Stimulated activated CD8-positive, alpha-beta memory T cell treated with anti-CD3 and anti-CD28 coated beads, Interleukin-2, amount 100 ng/mL, for 48 hours (primary cell): ENCODE data around the gene MRPS34.
"Not testable (repeated sequence)": the region's sequence is repeated elsewhere in the genome, so short reads cannot be mapped to it uniquely, and the experiment has no call there.

Experiments
- DNase-seq, 2 donors: peaks; one replicate each; pipeline ENCODE4 v3.0.0-alpha.2; 2020; ENCODE audit warnings: low read depth in 2 of 2

The MRPS34 gene

GRCh38 chr16:1752853-1753252, 20.1 kb downstream of the MRPS34 start:
- DNase-seq = no peak

GRCh38 chr16:1751946-1752345, 21.0 kb downstream of the MRPS34 start:
- no peak for DNase-seq

GRCh38 chr16:1749152-1750117, 23.5 kb downstream of the MRPS34 start:
- no peak for DNase-seq

- DNase-seq = no peak
Observed at GRCh38 chr16:1747934-1748333, 25.0 kb downstream of the MRPS34 start.

- DNase-seq = no peak
Observed at GRCh38 chr16:1746693-1747195, 26.2 kb downstream of the MRPS34 start.

- no peak for DNase-seq
Observed at GRCh38 chr16:1745900-1746692, 26.8 kb downstream of the MRPS34 start.

- DNase-seq = no peak
Observed at GRCh38 chr16:1745181-1745899, 27.6 kb downstream of the MRPS34 start.

GRCh38 chr16:1744338-1744840, 28.5 kb downstream of the MRPS34 start:
- DNase-seq = no peak

- no peak for DNase-seq
Observed at GRCh38 chr16:1743376-1744337, 29.3 kb downstream of the MRPS34 start.

GRCh38 chr16:1741553-1742165, 31.3 kb downstream of the MRPS34 start:
- DNase-seq = no peak

- no peak for DNase-seq
Observed at GRCh38 chr16:1740781-1741490, 32.0 kb downstream of the MRPS34 start.

- DNase-seq = no peak
Observed at GRCh38 chr16:1740234-1740633, 32.7 kb downstream of the MRPS34 start.

GRCh38 chr16:1734816-1735215, 38.1 kb downstream of the MRPS34 start:
- no peak for DNase-seq

GRCh38 chr16:1734123-1734522, 38.8 kb downstream of the MRPS34 start:
- no peak for DNase-seq

GRCh38 chr16:1732551-1732987, 40.4 kb downstream of the MRPS34 start:
- DNase-seq = not testable (repeated sequence)

- no peak for DNase-seq
Observed at GRCh38 chr16:1732071-1732470, 40.9 kb downstream of the MRPS34 start.

GRCh38 chr16:1731603-1732002, 41.3 kb downstream of the MRPS34 start:
- no peak for DNase-seq

- DNase-seq = no peak
Observed at GRCh38 chr16:1731073-1731472, 41.9 kb downstream of the MRPS34 start.

GRCh38 chr16:1729445-1729844, 43.5 kb downstream of the MRPS34 start:
- DNase-seq = no peak
